H9 (cell line): ENCODE measurements around the gene NANOS3. TPM values are rescaled to one million over a fixed set of nuclear protein-coding genes. Genes with fewer than 3 reads are reported as not detected.

Source experiments
- DNase-seq: peaks from one replicate; pipeline ENCODE4 v3.0.0-alpha.2; 2017
- H2AFZ ChIP-seq: one replicate; pipeline ENCODE4 v1.6.1; 2013; ENCODE audit warnings: mild to moderate bottlenecking, low read length, control low read depth, moderate library complexity
- H2AK5ac ChIP-seq: 2 replicates; pipeline ENCODE4 v1.6.1; 2013; ENCODE audit warnings: low read length, control low read depth, mixed read lengths; ENCODE audit not compliant: insufficient read length
- H2BK120ac ChIP-seq: one replicate; pipeline ENCODE4 v1.6.1; 2013; ENCODE audit warnings: low read depth, mild to moderate bottlenecking, low read length, control low read depth, inconsistent platforms; ENCODE audit not compliant: poor library complexity, severe bottlenecking
- H2BK12ac ChIP-seq: 2 replicates; pipeline ENCODE4 v1.6.1; 2013; ENCODE audit warnings: low read length, control low read depth, mixed read lengths, low read depth; ENCODE audit not compliant: insufficient read length
- H2BK15ac ChIP-seq: 2 replicates; pipeline ENCODE4 v1.6.1; 2013; ENCODE audit warnings: low read depth, low read length, control low read depth
- H2BK20ac ChIP-seq: one replicate; pipeline ENCODE4 v1.6.1; 2013; ENCODE audit warnings: low read depth, mild to moderate bottlenecking, low read length, control low read depth, inconsistent platforms; ENCODE audit not compliant: poor library complexity, severe bottlenecking
- H2BK5ac ChIP-seq: 2 replicates; pipeline ENCODE4 v1.6.1; 2013; ENCODE audit warnings: low read length, control low read depth, mixed read lengths; ENCODE audit not compliant: insufficient read length
- H3K14ac ChIP-seq: 2 replicates; pipeline ENCODE4 v1.6.1; 2013; ENCODE audit warnings: low read length, control low read depth; ENCODE audit not compliant: insufficient read depth
- H3K18ac ChIP-seq: 2 replicates; pipeline ENCODE4 v1.6.1; 2013; ENCODE audit warnings: low read depth, mild to moderate bottlenecking, mixed read lengths, low read length, control low read depth; ENCODE audit not compliant: insufficient read length
- H3K23ac ChIP-seq: 2 replicates; pipeline ENCODE4 v1.6.1; 2013; ENCODE audit warnings: low read length, control low read depth, mixed read lengths, low read depth; ENCODE audit not compliant: insufficient read length
- H3K23me2 ChIP-seq: 2 replicates; pipeline ENCODE4 v1.6.1; 2013; ENCODE audit warnings: low read depth, mild to moderate bottlenecking, mixed read lengths, low read length, control low read depth; ENCODE audit not compliant: insufficient read length, poor library complexity, severe bottlenecking
- H3K27ac ChIP-seq: 2 replicates; pipeline ENCODE4 v1.5.1; 2013; ENCODE audit warnings: low read length, control low read depth, mixed read lengths, low read depth; ENCODE audit not compliant: insufficient read length
- H3K27me3 ChIP-seq: 2 replicates; pipeline ENCODE4 v1.6.1; 2013; ENCODE audit warnings: low read length, control low read depth, inconsistent platforms; ENCODE audit not compliant: insufficient read depth
- H3K4ac ChIP-seq: 2 replicates; pipeline ENCODE4 v1.6.1; 2013; ENCODE audit warnings: low read depth, mild to moderate bottlenecking, control low read depth, inconsistent platforms, low read length, moderate library complexity
- H3K4me1 ChIP-seq: 2 replicates; pipeline ENCODE4 v1.6.1; 2013; ENCODE audit warnings: low read length, control low read depth, inconsistent platforms; ENCODE audit not compliant: insufficient read depth
- H3K4me2 ChIP-seq: 2 replicates; pipeline ENCODE4 v1.6.1; 2013; ENCODE audit warnings: low read length, control low read depth, mixed read lengths; ENCODE audit not compliant: insufficient read length, insufficient read depth
- H3K56ac ChIP-seq: 2 replicates; pipeline ENCODE4 v1.6.1; 2013; ENCODE audit warnings: low read depth, mild to moderate bottlenecking, mixed read lengths, low read length, control low read depth; ENCODE audit not compliant: insufficient read length
- H3K79me1 ChIP-seq: 2 replicates; pipeline ENCODE4 v1.6.1; 2013; ENCODE audit warnings: low read depth, mild to moderate bottlenecking, moderate library complexity, low read length, control low read depth, inconsistent platforms; ENCODE audit not compliant: insufficient read depth, poor library complexity, severe bottlenecking
- H3K79me2 ChIP-seq: 2 replicates; pipeline ENCODE4 v1.6.1; 2013; ENCODE audit warnings: low read length, control low read depth, inconsistent platforms; ENCODE audit not compliant: insufficient read depth
- H3K9ac ChIP-seq: 2 replicates; pipeline ENCODE4 v1.6.1; 2013; ENCODE audit warnings: low read length, control low read depth, mixed read lengths; ENCODE audit not compliant: insufficient read length; ENCODE audit errors: extremely low read depth
- H3K9me3 ChIP-seq: one replicate; pipeline ENCODE4 v1.6.1; 2013; ENCODE audit warnings: low read depth, low read length, inconsistent platforms; ENCODE audit not compliant: control insufficient read depth
- H3T11ph ChIP-seq: one replicate; pipeline ENCODE4 v1.6.1; 2013; ENCODE audit warnings: mild to moderate bottlenecking, low read length, control low read depth, inconsistent platforms
- H4K20me1 ChIP-seq: one replicate; pipeline ENCODE4 v1.6.1; 2013; ENCODE audit not compliant: control insufficient read depth, insufficient read length, insufficient read depth
- H4K5ac ChIP-seq: 2 replicates; pipeline ENCODE4 v1.6.1; 2013; ENCODE audit warnings: low read depth, mild to moderate bottlenecking, mixed read lengths, low read length, control low read depth; ENCODE audit not compliant: insufficient read length
- H4K8ac ChIP-seq: replicated peaks from 2 replicates; pipeline ENCODE4 v1.6.1; 2013; ENCODE audit warnings: low read length, control low read depth, mixed read lengths, low read depth; ENCODE audit not compliant: insufficient read length
- H4K91ac ChIP-seq: 2 replicates; pipeline ENCODE4 v1.6.1; 2013; ENCODE audit warnings: low read depth, mild to moderate bottlenecking, moderate library complexity, mixed read lengths, low read length, control low read depth; ENCODE audit not compliant: insufficient read length
- H3K27ac Mint-ChIP-seq, 3 experiments: 2 replicates in 2 of 3; 3 replicates in 1 of 3; pipeline ENCODE4 v1.8.0; 2020 to 2021; ENCODE audit warnings: mixed read lengths in 3 of 3, mild to moderate bottlenecking in 1 of 3, moderate library complexity in 1 of 3
- H3K27me3 Mint-ChIP-seq: 2 replicates; pipeline ENCODE4 v1.8.0; 2021; ENCODE audit warnings: low read depth, mild to moderate bottlenecking, moderate library complexity, mixed read lengths
- H3K36me3 Mint-ChIP-seq, 3 experiments: 2 replicates in 2 of 3; 3 replicates in 1 of 3; pipeline ENCODE4 v1.8.0; 2020 to 2021; ENCODE audit warnings: low read depth in 3 of 3, mixed read lengths in 3 of 3; ENCODE audit not compliant: insufficient read depth in 1 of 3
- H3K4me1 Mint-ChIP-seq, 2 experiments: 2 replicates each; pipeline ENCODE4 v1.8.0; 2020; ENCODE audit warnings: mixed read lengths in 2 of 2
- H3K4me3 Mint-ChIP-seq, 2 experiments: 2 replicates in 1 of 2; 3 replicates in 1 of 2; pipeline ENCODE4 v1.8.0; 2020 to 2021; ENCODE audit warnings: mild to moderate bottlenecking in 2 of 2, mixed read lengths in 2 of 2, moderate library complexity in 1 of 2
- H3K9me3 Mint-ChIP-seq, 2 experiments: 2 replicates in 1 of 2; 3 replicates in 1 of 2; pipeline ENCODE4 v1.8.0; 2020; ENCODE audit warnings: mild to moderate bottlenecking in 2 of 2, mixed read lengths in 2 of 2, moderate library complexity in 1 of 2
- WGBS: extraction: QIAGEN DNeasy Blood & Tissue Kit; methylation state at CpG from one replicate; pipeline ENCODE4 v1.1.7; 2013; ENCODE audit warnings: missing lambda C conversion rate, low lambda C conversion rate, mixed read lengths; ENCODE audit not compliant: insufficient read length; ENCODE audit errors: extremely low coverage; 5-methylcytosine and 5-hydroxymethylcytosine counted together
- total RNA-seq: library from RNA; stranded (reverse); gene quantifications from 2 replicates; pipeline ENCODE4 v1.2.1, GENCODE V29; 2021
- TF ChIP-seq, protein P1 (sequence below): fragments of 200-600 bp; sonication (generic); conservative IDR thresholded peaks from 3 replicates; pipeline ENCODE4 v1.8.0; 2021; ENCODE audit warnings: antibody characterized with exemption, mild to moderate bottlenecking

Gene NANOS3
- total RNA-seq, 1 experiment from 2014 or later: not detected

DNA sequence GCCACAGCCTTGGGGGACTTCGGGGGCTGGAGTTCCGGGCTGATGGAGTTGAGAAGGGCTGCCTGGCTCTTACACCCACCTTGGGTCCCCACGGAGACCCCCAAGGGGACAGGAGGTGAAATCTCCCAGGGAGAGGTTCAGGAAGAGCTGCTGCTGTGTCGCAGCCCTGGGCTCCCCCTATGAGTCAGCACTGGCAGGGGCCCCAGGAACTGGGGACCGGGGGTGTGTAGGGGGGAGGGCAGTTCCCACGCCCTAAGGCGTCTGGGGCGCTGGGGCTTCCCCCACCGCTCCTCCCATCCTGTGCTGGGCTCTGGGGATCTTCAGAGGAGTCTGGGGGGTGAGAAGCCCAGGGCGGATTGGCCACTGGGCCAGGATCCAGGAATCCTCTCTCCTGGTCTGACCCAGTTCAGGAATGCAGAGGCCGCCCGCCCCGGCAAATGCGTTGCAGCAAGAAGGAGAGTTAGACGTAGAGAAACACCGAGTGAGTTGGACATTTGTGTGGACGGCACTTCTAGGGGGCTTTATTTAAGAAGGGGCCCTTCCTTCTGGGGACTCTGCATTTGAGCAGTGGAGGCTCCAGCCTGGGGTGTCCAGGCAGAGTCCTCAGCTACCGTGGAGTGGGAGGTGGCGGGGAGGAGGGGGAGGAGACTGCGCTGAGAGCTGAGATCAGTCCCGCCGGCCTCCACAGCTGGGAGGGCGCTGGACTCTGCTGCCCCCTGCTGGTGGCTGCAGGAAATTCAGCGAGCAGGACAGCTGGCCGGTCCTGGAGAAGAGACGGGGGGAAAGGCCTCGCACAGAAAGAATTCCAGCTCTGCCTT, 15.0 kb upstream of the NANOS3 start:
- Histone ChIP-seq H3K79me1 (no peaks in the 10 kb centered on the region), H3K9ac (no peak overlapping the region)

More for the DNA sequence above, 15.0 kb upstream of the NANOS3 start:
- TF ChIP-seq, protein P1, sequence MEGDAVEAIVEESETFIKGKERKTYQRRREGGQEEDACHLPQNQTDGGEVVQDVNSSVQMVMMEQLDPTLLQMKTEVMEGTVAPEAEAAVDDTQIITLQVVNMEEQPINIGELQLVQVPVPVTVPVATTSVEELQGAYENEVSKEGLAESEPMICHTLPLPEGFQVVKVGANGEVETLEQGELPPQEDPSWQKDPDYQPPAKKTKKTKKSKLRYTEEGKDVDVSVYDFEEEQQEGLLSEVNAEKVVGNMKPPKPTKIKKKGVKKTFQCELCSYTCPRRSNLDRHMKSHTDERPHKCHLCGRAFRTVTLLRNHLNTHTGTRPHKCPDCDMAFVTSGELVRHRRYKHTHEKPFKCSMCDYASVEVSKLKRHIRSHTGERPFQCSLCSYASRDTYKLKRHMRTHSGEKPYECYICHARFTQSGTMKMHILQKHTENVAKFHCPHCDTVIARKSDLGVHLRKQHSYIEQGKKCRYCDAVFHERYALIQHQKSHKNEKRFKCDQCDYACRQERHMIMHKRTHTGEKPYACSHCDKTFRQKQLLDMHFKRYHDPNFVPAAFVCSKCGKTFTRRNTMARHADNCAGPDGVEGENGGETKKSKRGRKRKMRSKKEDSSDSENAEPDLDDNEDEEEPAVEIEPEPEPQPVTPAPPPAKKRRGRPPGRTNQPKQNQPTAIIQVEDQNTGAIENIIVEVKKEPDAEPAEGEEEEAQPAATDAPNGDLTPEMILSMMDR: peak; percentile 99
- H3K27ac Mint-ChIP-seq: peak overlapping the region in 2 of 3 experiments; percentile 46 to 70; a peak in 3 of 7 replicates
- peak; percentile 94 for DNase-seq
- Histone ChIP-seq H3K14ac (peak overlapping the region; percentile 54; the same call in 1 of the 2 replicates), H4K8ac (no peak overlapping the region), H2BK15ac (0 out of 2 replicates have a peak overlapping the region, but pooled peaks have one; percentile 53), H3K27ac (no peak overlapping the region), H2AK5ac (no peak overlapping the region), H3K23me2 (peaks cover 2% of the 10 kb centered on the region), H3K56ac (no peak overlapping the region), H4K5ac (no peak overlapping the region), H2AFZ (no peak overlapping the region), H3K27me3 (peaks cover 16% of the 10 kb centered on the region; the same call in 1 of the 2 replicates), H4K20me1 (no peaks in the 10 kb centered on the region), H3K79me2 (no peaks in the 10 kb centered on the region), H2BK12ac (no peak overlapping the region), H4K91ac (no peak overlapping the region), H2BK120ac (no peak overlapping the region), H3K9me3 (no peaks in the 10 kb centered on the region), H2BK20ac (no peak overlapping the region), H3K23ac (no peak overlapping the region), H3K4me1 (no peaks in the 10 kb centered on the region), H3K4me2 (peak overlapping the region; percentile 31), H3T11ph (no peak overlapping the region), H3K4ac (no peak overlapping the region), H3K18ac (peak overlapping the region; percentile 10), H2BK5ac (no peak overlapping the region)
- no peaks in the 10 kb centered on the region; a peak in 1 of 7 replicates for H3K36me3 Mint-ChIP-seq
- H3K27me3 Mint-ChIP-seq: peaks cover 37% of the 10 kb centered on the region
- H3K4me3 Mint-ChIP-seq: peak overlapping the region; percentile 61 to 77
- no peaks in the 10 kb centered on the region for H3K9me3 Mint-ChIP-seq
- WGBS: no CpG with 5 or more reads among the region's 27 CpGs
- peaks cover 18 to 38% of the 10 kb centered on the region in 2 experiments for H3K4me1 Mint-ChIP-seq
